Endothelial cell of umbilical vein (primary cell): ENCODE results near the gene TSPEAR. TPM values are rescaled to one million over a fixed set of nuclear protein-coding genes. Genes with fewer than 3 reads are reported as not detected.

Experiments
- BruUV-seq: library from RNA; stranded (reverse); fragments of 400-500 nt; replicated peaks from 2 replicates; lab custom pipeline; 2021; lab: Mats Ljungman, UMichigan
- CTCF ChIA-PET: fragments of 300-600, 350-600 bp; sonication (Branson Sonifier 250); formaldehyde crosslinking; loops from one replicate; lab custom pipeline; 2021; ENCODE audit warnings: antibody characterized with exemption, inconsistent platforms; lab: Charles Lee
- POLR2A ChIA-PET: fragments of 300-600, 350-600 bp; sonication (Branson Sonifier 250); formaldehyde crosslinking; loops from one replicate; lab custom pipeline; 2021; ENCODE audit warnings: antibody characterized with exemption, inconsistent platforms; lab: Charles Lee
- DNase-seq: peaks from one replicate; pipeline ENCODE4 v3.0.0-alpha.2; 2011; ENCODE audit warnings: low read depth, low spot score
- FAIRE-seq: peaks from 2 replicates; lab custom pipeline; 2011; peaks lifted over from hg19 to GRCh38; lab: Jason Lieb, UNC
- H2AFZ ChIP-seq: 2 replicates; pipeline ENCODE4 v1.6.0; 2012; ENCODE audit warnings: low read depth, low read length, control low read depth, inconsistent platforms
- H3K27ac ChIP-seq: 2 replicates; pipeline ENCODE4 v1.5.1; 2011; ENCODE audit warnings: low read depth, mild to moderate bottlenecking, control low read depth, low read length, moderate library complexity; ENCODE audit not compliant: insufficient read depth
- H3K27me3 ChIP-seq, 2 experiments: 2 replicates each; pipeline versions ENCODE4 v1.6.0 to v1.6.1; 2011; ENCODE audit warnings: low read length in 2 of 2, mixed read lengths in 1 of 2; ENCODE audit not compliant: control insufficient read depth in 2 of 2, insufficient read depth in 2 of 2
- H3K36me3 ChIP-seq, 2 experiments: 2 replicates in 1 of 2; 3 replicates in 1 of 2; pipeline ENCODE4 v1.5.1; 2011; ENCODE audit warnings: low read length in 2 of 2, mild to moderate bottlenecking in 1 of 2, moderate library complexity in 1 of 2; ENCODE audit not compliant: control insufficient read depth in 2 of 2, insufficient read depth in 2 of 2; ENCODE audit errors: extremely low read depth in 1 of 2
- H3K4me1 ChIP-seq: 3 replicates; pipeline ENCODE4 v1.5.1; 2011; ENCODE audit warnings: mild to moderate bottlenecking, low read length; ENCODE audit not compliant: control insufficient read depth, insufficient read depth; ENCODE audit errors: extremely low read depth
- H3K4me2 ChIP-seq: 2 replicates; pipeline ENCODE4 v1.6.1; 2011; ENCODE audit warnings: low read length, control low read depth, mixed read lengths; ENCODE audit not compliant: insufficient read depth
- H3K4me3 ChIP-seq, 3 experiments: fragments of 200-600 bp in 1 of 3; sonication (generic), shearing (Covaris generic) in 1 of 3; replicated peaks in 1 of 3; 2 replicates each; pipeline ENCODE4 v1.5.1; 2011 to 2016; ENCODE audit warnings: control low read depth in 3 of 3, low read length in 3 of 3, mild to moderate bottlenecking in 2 of 3, inconsistent platforms in 1 of 3, low read depth in 1 of 3, moderate library complexity in 1 of 3; ENCODE audit not compliant: insufficient read depth in 1 of 3
- H3K79me2 ChIP-seq: 2 replicates; pipeline ENCODE4 v1.6.0; 2012; ENCODE audit warnings: low read length, inconsistent platforms; ENCODE audit not compliant: control insufficient read depth, insufficient read depth
- H3K9ac ChIP-seq: replicated peaks from 2 replicates; pipeline ENCODE3; 2011; ENCODE audit warnings: low read length, control low read depth; ENCODE audit not compliant: insufficient read depth; ENCODE audit errors: extremely low read depth
- H3K9me1 ChIP-seq: replicated peaks from 3 replicates; pipeline ENCODE4 v1.6.0; 2011; ENCODE audit warnings: mild to moderate bottlenecking, low read length; ENCODE audit not compliant: control insufficient read depth, insufficient read depth; ENCODE audit errors: extremely low read depth
- H3K9me3 ChIP-seq: replicated peaks from 2 replicates; pipeline ENCODE4 v1.5.1; 2012; ENCODE audit warnings: low read length, inconsistent platforms; ENCODE audit not compliant: control insufficient read depth, insufficient read depth
- H4K20me1 ChIP-seq: replicated peaks from 2 replicates; pipeline ENCODE3; 2011; ENCODE audit warnings: mild to moderate bottlenecking, low read length; ENCODE audit not compliant: control insufficient read depth, insufficient read depth; ENCODE audit errors: extremely low read depth
- EZH2 ChIP-seq: IDR thresholded peaks from 2 replicates; pipeline ENCODE4 v1.6.1; 2012; ENCODE audit warnings: borderline replicate concordance, low read depth, mild to moderate bottlenecking, moderate library complexity, low read length, inconsistent platforms; ENCODE audit not compliant: severe bottlenecking
- MYC ChIP-seq: IDR thresholded peaks from one replicate; pipeline ENCODE4 v1.6.1; 2011; ENCODE audit warnings: mild to moderate bottlenecking, low read depth, low read length
- POLR2A ChIP-seq: IDR thresholded peaks from 2 replicates; pipeline ENCODE4 v1.6.1; 2012; ENCODE audit warnings: low read depth, mild to moderate bottlenecking, control low read depth, low read length
- dilution Hi-C: fragments of 300-500 bp; cut with MboI; formaldehyde crosslinking; loops from one replicate; pipeline ENCODE4 v1.15.0; 2019; ENCODE audit warnings: low sequenced_read_pairs; ENCODE audit not compliant: extremely low pct_ligation_motif_present
- intact Hi-C: fragments of 100-400 bp; cut with micrococcal nuclease; formaldehyde crosslinking; loops from one replicate; pipeline ENCODE4 v1.10.0; 2022
- polyA plus RNA-seq, 4 experiments: library from polyadenylated mRNA; depleted of rRNA in 3 of 4; stranded (reverse) in 3 of 4; unstranded in 1 of 4; fragments of >200 nt; gene quantifications; 2 replicates each; pipeline versions ENCODE4 v1.2.1 to v1.2.3, GENCODE V29; 2011 to 2012; ENCODE audit warnings: missing spikeins in 1 of 4
- total RNA-seq: library from RNA; stranded (reverse); gene quantifications from 2 replicates; pipeline ENCODE4 v1.2.3, GENCODE V29; 2021
- TF ChIP-seq, protein P1 (sequence below), 2 donors: IDR thresholded peaks; 1 replicate in 1 of 2; 2 replicates in 1 of 2; pipeline ENCODE4 v1.5.1; 2011; ENCODE audit warnings: low read length in 2 of 2, mild to moderate bottlenecking in 2 of 2, moderate library complexity in 2 of 2, control low read depth in 1 of 2, inconsistent platforms in 1 of 2, low read depth in 1 of 2; ENCODE audit not compliant: insufficient read depth in 1 of 2; ENCODE audit errors: extremely low read depth in 1 of 2

The TSPEAR gene
- total and polyA plus RNA-seq, 2 donors (not counting 3 experiments of a cell fraction or from before 2014, with no cell fraction given) = 0.01 TPM; not detected in 1

DNA sequence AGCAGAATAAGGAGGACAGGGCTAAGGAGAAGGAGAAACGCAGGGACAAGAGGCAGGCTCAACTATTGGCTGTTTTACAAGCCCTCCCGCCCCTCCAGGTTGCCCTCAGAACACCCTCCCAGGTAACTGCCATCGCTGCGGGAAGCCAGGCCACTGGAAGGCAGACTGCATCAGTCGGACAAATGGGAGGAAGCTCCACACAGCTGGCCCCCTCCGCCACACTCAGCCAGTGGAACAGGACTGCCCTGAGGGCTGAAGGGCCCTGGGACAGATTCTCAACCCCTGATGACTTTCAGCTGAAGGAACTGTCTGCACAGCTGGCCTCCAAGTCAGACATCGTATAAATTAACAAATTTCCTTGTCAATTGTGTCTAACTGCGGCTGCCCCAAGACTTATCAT, 234.2 kb downstream of the TSPEAR start:
- ChIA-PET CTCF (interaction anchor here (0.7 to 1.2 kb wide), 2 partner anchors 11 to 19 kb away, joined by 3 read pairs; no protein-coding TSS in a partner anchor), POLR2A (no interaction called here)
- no TSS peak for BruUV-seq
- dilution Hi-C loops (no loop called here), intact Hi-C loops (no loop called here)
- Histone ChIP-seq H3K4me1 (no peaks in the 10 kb centered on the region), H3K36me3 (no peaks in the 10 kb centered on the region), H3K27ac (no peak overlapping the region), H3K79me2 (no peaks in the 10 kb centered on the region), H3K27me3 (no peaks in the 10 kb centered on the region), H3K4me3 (no peak overlapping the region), H3K9me3 (no peaks in the 10 kb centered on the region), H3K9me1 (no peaks in the 10 kb centered on the region), H3K9ac (no peak overlapping the region), H4K20me1 (no peaks in the 10 kb centered on the region), H2AFZ (no peak overlapping the region), H3K4me2 (no peak overlapping the region)
- TF ChIP-seq, protein P1, sequence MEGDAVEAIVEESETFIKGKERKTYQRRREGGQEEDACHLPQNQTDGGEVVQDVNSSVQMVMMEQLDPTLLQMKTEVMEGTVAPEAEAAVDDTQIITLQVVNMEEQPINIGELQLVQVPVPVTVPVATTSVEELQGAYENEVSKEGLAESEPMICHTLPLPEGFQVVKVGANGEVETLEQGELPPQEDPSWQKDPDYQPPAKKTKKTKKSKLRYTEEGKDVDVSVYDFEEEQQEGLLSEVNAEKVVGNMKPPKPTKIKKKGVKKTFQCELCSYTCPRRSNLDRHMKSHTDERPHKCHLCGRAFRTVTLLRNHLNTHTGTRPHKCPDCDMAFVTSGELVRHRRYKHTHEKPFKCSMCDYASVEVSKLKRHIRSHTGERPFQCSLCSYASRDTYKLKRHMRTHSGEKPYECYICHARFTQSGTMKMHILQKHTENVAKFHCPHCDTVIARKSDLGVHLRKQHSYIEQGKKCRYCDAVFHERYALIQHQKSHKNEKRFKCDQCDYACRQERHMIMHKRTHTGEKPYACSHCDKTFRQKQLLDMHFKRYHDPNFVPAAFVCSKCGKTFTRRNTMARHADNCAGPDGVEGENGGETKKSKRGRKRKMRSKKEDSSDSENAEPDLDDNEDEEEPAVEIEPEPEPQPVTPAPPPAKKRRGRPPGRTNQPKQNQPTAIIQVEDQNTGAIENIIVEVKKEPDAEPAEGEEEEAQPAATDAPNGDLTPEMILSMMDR (IDR thresholded peaks at IDR 0.05; ENCODE audit: extremely low read depth in 1 of 2, insufficient read depth in 1 of 2, low read depth in 1 of 2, low read length in 2 of 2) = no peak
- TF ChIP-seq MYC = no peak
- no peak for TF ChIP-seq POLR2A
- DNase-seq (no peak), FAIRE-seq (no peak)

DNA sequence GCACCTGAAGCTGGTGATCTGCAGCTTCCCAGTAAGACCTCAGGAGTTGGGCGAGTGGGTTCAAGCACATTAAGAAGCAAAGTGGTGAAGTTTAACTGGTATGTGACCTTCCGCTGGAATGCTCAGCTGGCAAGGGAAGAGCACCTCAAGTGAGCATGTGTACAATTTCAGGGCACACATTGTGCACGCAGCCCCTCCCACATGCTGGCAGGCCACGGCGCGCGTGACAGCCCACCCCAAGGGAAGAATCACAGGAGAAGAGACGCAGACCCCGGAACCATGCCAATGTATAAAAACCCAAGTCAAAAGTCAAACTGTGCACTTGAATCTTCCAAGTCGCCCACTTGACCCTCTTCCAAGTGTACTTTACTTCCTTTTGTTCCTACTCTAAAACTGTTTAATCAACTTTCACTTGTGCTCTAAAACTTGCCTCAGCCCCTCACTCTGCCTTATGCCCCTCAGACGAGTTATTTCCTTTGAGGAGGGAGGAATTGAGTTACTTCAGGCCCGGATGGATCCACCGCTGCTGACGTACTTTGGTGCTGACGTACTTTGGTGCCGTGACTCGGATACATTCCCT, 236.0 kb downstream of the TSPEAR start:
- ChIA-PET CTCF (no interaction called here), POLR2A (no interaction called here)
- H3K36me3 ChIP-seq = no peaks in the 10 kb centered on the region
- H3K27me3 ChIP-seq = no peaks in the 10 kb centered on the region
- no peaks in the 10 kb centered on the region for H4K20me1 ChIP-seq
- no peak for DNase-seq
- no peaks in the 10 kb centered on the region for H3K4me1 ChIP-seq
- no TSS peak for BruUV-seq
- H3K27ac ChIP-seq = no peak overlapping the region
- no peak for FAIRE-seq
- TF ChIP-seq EZH2 = no peak
- no peak overlapping the region for H3K4me2 ChIP-seq
- H3K79me2 ChIP-seq = no peaks in the 10 kb centered on the region
- intact Hi-C loops (no loop called here), dilution Hi-C loops (no loop called here)
- no peak overlapping the region for H2AFZ ChIP-seq
- no peaks in the 10 kb centered on the region for H3K9me1 ChIP-seq
- no peak overlapping the region for H3K4me3 ChIP-seq
- H3K9me3 ChIP-seq = no peaks in the 10 kb centered on the region
- H3K9ac ChIP-seq = no peak overlapping the region
